Activated T-cell treated with anti-CD3 and anti-CD28 coated beads for 48 hours (primary cell): Measurements from ENCODE around the gene ABHD15.

Experiments
- DNase-seq: peaks from one replicate; pipeline ENCODE4 v3.0.0-alpha.2; 2020; ENCODE audit warnings: low read depth

Gene ABHD15

GRCh38 chr17:29566473-29567303 lies at the start of gene ABHD15:
TSS of gene ABHD15 (minus strand) at chr17:29567037. CDS start at chr17:29566966, 71 bp downstream.
- DNase-seq: peak; percentile 71

DNA sequence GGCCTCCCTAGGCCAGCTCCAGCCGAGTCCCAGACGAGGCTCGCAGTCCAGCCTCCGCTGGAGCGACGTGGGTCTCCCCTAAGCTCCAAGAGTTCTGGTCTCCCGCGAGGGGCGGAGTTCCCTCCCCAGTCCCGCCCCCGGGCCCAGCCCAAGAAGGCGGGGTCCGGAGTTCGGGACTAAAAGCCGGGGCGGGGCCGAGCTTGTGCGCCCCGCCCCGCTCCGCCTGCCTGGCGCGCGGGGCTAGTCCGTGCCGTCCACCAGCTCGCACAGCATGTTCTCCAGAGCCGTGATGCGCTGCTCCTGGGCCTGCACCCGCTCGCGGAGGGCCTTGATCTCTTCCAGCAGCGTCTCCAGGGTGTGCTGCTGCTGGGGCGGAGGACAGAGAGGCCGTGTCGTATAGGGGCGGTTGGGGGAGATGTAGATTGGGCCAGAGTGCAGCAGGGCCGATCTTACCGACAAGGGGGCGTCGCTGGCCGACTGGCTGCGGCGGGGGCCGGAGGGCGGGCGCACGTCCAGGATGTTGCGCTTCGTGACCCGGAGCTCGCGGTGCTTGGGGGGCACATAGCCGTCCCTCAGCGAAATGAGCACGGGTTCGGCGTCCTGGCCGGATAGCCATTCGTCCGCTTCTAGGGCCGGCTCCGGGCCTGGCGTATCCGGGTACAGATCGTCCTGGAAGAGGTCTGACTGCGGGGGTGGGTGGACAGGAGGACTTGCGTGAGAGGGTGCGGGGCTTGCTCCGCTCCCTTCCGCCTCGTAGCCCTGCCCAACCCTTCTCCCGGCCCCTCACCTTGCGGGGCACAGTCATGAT lies 48.9 kb upstream of the ABHD15 start:
- peak; percentile 86 for DNase-seq

DNA sequence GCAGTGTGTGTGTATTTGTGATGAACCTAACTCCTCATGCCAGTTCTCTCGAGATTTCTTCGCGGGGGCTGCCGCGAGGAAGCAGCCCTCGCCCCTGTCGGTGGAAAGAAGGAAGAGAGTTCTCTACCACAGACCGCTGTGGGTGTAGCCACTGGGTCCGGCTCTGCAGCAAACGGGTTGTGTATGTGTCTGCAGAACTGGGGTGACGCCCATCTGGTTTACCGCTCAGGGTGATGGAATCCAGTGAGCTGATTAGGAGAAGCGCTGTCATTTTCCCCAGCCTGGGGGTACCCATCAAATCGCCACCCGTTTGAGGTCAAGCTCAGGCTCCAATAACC lies 48.2 kb upstream of the ABHD15 start:
- no peak for DNase-seq

DNA sequence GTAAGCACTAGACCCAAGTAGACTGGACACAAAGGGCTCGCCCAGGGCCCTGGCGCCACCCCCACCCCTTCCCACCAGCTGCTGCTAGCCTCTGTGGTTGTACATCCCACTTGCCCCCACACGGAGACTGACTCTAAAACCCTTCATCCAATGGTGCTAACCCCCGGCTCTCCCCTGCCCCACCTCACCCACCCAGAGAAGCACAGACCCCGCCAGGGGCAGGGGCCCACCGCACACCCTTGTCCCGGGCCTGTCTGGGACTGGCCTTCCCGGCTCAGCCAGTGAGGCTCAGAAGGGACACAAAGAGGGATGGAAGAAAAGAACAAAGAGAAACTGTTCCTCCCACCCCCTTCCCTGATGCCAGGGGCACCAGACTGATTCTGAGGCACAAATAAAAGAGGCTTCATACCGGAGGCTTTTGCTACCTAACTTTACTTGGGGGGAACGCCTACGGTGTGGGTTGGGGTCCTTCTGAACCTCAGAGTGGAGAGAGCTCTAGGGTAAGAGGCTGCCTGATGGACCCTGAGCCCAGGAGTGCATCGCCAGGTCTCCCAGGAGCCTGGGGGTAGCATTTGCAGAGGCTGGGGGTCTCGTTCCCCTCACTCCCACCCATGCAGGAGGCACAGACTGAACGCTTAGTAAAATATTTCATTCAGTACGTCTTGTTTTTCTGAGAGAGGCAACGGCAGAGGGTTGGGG lies 47.7 kb upstream of the ABHD15 start:
- no peak for DNase-seq

- DNase-seq: no peak
These were observed 47.0 kb upstream of the ABHD15 start for GRCh38 chr17:29613856-29614255.

DNA sequence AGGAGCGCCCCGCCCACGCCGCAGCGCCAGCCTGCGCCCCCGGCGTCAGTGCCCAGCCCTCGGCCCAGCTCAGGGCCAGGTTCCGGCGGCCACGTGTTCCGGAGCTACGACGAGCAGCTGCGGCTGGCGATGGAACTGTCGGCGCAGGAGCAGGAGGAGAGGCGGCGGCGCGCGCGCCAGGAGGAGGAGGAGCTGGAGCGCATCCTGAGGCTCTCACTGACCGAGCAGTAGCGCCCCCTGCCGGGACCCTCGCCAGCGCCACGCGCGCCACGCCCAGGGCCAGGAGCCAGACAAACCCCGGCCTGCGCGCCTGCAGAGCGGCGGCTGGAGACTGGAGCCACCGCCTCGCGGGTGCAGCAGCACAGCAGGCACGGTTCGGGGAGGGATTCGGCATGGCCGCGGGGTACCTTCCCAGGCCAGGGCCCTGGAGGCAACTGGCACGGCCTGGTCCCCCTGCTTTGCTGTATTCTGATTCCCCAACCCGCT lies 46.6 kb upstream of the ABHD15 start:
- peak; percentile 97 for DNase-seq

- no peak for DNase-seq
These were observed 45.8 kb upstream of the ABHD15 start for GRCh38 chr17:29612404-29613280.

DNA sequence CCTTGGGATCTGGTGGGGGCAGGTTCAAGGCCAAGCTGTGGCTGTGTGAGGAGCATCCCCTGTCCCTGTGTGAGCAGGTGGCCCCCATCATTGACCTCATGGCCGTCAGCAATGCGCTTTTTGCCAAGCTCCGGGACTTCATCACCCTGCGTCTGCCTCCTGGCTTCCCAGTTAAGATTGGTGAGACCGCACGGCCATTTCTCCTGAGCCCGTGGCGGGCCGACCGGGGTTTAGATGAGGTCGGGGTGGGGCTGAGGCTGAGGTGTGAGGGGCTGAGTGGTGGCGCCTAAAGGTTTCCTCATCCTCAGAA lies 45.2 kb upstream of the ABHD15 start:
- DNase-seq: no peak

DNA sequence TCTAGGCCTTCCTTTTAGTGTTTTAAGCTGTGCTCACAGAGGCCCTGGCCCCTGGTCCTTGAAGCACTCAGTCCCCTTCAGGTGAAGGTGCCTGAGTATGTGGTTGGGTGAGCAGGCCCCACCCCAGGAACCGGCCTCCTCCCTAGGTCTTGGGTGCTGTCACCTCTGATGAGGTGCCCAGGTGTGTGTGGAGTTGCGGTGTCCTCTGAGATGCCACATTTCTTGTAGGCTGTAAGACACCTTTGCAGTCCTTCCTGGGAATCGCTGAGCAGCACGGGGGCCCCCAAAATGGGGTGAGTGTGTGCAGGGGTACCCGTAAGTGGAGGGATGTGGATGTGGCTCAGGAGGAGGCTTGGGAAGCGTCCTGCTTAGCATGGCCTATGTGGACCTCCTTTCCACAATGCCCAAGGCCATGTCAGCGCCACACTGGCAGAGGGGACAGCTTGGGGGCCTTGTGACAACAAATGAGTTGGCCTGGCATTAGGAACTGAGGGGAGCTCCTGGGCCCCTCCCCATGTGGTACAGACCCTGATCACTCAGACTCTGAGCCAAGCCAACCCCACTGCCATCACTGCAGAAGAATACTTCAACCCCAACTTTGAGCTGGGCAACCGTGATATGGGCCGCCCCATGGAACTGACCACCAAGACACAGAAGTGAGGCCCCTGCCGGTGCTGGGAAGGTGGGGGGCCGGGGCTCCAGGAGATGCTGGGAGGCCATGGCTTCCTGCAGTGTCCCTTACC lies 44.7 kb upstream of the ABHD15 start:
- DNase-seq: no peak

GRCh38 chr17:29610395-29610794 lies 43.6 kb upstream of the ABHD15 start:
- DNase-seq: no peak

DNA sequence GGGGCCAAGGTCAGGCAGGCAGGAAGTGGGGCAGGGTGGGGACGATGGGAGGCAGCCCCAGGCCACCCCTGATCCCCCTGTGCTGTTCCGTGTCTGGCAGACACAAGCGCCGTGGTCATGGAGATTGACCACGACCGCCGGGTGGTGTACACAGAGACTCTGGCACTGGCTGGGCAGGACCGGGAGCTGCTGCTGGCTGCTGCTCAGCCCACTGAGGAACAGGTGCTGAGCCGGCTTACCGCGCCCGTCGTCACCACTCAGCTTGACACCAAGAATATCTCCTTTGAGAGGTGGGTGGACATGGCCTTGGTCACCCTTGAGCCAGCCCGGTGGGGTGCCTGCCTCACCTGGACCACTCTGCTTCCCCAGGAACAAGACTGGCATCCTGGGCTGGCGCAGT lies 42.1 kb upstream of the ABHD15 start:
- DNase-seq: no peak

DNA sequence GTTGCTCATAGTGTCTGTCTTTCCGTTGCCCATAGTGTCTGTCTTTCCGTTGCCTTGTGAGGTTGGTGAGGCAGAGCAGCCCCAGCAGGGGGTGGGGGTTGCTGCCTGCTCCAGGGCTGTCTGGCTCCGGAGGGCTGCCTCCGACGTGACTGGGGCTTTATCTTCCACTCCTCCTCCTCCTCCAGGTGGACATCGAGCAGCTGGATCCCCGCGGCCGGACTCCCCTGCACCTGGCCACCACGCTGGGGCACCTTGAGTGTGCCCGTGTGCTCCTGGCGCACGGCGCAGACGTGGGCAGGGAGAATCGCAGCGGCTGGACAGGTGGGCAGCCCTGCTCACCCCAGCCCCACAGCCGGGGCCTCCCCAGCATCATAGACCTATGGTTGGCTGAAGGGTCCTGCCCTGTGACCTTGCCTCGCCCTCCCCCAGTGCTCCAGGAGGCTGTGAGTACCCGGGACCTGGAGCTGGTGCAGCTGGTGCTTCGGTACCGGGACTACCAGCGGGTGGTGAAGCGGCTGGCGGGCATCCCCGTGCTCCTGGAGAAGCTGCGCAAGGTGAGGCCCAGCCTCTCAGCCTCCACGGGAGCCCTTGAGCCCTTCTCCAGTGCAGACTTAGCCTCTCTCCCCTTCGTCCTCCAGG lies 40.8 kb upstream of the ABHD15 start:
- DNase-seq: no peak

DNA sequence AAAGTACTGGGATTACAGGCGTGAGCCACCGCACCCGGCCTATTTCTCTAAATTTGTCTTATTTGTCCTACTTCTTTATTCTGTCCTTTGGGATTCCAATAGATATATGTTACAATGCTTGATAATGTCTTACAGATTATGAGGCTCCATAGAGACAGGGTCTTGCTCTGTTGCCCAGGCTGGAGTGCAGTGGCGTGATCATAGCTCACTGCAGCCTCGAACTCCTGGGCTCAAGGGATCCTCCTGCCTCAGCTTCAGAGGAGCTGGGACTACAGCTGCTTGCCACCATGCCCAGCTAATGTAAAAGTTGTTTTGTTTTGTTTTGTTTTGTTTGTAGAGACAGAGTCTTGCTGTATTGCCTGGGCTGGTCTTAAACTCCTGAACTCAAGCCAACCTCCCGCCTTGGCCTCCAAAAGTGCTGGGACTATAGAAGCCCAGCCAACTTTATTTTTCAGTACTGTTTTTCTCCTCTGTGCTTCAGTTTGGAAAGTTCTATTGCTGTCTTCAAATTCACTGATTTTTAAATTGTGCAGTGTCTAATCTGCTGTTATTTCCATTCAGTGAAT lies 36.4 kb upstream of the ABHD15 start:
- DNase-seq: no peak

GRCh38 chr17:29597361-29598172 lies 30.7 kb upstream of the ABHD15 start:
- DNase-seq: no peak

GRCh38 chr17:29596811-29597210 lies 30.0 kb upstream of the ABHD15 start:
- no peak for DNase-seq

- no peak for DNase-seq
These were observed 29.3 kb upstream of the ABHD15 start for GRCh38 chr17:29595943-29596774.

DNA sequence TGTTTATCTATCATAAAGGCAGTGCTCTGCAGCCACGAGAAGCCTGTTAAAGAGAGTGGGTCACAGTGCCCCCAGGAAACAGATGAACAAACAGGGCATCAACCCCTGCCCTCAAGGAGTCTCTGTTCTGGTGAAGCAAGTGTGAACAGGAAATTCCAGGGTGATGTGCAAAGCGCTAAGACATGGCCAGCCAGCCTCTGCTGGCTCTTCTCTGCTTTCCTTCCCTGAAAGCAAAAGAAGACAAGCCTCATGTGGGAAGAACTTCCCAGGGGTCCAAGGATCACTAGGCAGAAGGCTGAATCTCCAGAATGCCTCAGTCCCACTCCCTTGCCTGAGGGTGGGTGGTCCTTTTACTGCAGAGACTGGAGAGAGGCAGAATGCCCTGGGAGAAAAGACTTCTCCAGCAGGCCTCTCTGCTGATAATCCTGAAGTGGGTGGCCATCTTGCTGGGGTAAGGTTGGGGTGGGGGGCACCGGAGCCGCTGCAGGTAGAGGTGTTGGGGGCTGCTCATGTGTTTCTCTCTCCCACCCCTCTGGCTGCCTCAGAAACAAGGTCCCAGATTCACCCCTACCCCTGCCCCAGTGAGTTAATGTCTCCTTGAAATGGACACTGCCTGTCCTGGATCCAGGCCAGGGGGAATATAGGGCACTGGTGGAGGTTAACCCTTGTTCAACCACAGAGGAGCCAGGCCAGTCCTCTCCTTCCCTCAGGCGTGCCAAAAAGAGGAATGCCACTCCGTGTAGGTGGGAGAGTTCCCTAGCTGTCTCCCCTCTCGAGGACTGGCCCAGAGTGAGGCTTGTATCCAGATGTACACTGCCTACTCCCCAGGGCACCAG lies 28.5 kb upstream of the ABHD15 start:
- no peak for DNase-seq
